ENCODE measurements around the gene ANXA11. TPM values are rescaled to one million over a fixed set of nuclear protein-coding genes. Genes with fewer than 3 reads are reported as not detected.

Gene ANXA11
- total and polyA plus RNA-seq, 2 donors (not counting 1 experiment from before 2014, with no cell fraction given) = 124 to 206 TPM

DNA sequence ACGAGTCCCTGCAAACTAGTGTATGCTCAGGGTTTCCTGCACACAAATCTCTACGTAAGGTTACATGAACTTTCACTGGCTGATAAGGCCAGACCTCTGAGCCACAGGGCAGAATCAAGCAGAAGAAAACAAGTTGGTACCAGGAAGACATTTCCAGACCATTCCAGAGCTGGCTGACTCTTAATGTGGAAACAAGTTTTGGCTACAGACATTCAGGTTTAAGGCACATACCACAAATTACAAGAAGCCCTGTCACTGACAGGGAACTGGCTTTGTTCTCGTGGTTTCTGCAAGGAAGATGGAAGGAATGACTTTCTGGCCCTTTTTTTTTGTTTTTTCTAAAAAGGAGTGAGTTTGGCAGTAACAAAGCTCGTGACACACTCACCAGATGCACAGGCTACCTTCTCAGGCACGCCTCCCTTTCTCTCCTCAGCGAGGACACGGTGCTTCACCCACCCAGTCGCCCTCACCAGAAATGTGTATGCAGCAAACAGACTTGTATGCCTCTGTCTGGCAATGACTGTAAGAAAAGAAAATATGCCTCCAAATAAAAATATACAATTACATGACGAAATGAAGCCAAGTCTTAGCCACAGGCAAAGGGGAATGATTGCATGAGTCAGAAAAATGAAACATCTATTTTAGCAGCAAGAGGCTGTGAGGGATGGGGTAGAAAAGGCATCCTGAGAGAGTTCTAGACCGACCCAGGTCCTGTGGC lies 50.2 kb downstream of the ANXA11 start:
- H3K4me1 ChIP-seq (ENCODE audit: control insufficient read depth, extremely low read depth, insufficient read depth, low read length) = peaks cover 57% of the 10 kb centered on the region
- no peak overlapping the region for H3K4me3 ChIP-seq (replicated peaks in 1 of 4; ENCODE audit: control extremely low read depth in 1 of 4, insufficient read depth in 1 of 4, low read depth in 3 of 4, low read length in 4 of 4)
- no peaks in the 10 kb centered on the region for H4K20me1 ChIP-seq (ENCODE audit: control insufficient read depth, extremely low read depth, insufficient read depth, low read length)
- H3K9ac ChIP-seq (ENCODE audit: insufficient read depth, low read length) = peak overlapping the region; percentile 41
- peaks cover 47% of the 10 kb centered on the region for H3K36me3 ChIP-seq (ENCODE audit: control insufficient read depth, insufficient read depth, low read length)
- H3K27ac ChIP-seq (ENCODE audit: insufficient read depth, low read length) = peak overlapping the region; percentile 94
- DNase-seq (ENCODE audit: low read depth in 2 of 2) = peak; percentile 98
- no peak overlapping the region for H2AFZ ChIP-seq (ENCODE audit: low read length)
- H3K79me2 ChIP-seq (ENCODE audit: control insufficient read depth, insufficient read depth, low read length) = peaks cover 14% of the 10 kb centered on the region
- no peaks in the 10 kb centered on the region for H3K27me3 ChIP-seq (ENCODE audit: control insufficient read depth, insufficient read depth, low read length)
- H3K4me2 ChIP-seq (ENCODE audit: extremely low read depth, insufficient read depth, low read length) = peak overlapping the region; percentile 46
- no peaks in the 10 kb centered on the region for H3K9me3 ChIP-seq (ENCODE audit: control insufficient read depth, insufficient read depth, low read depth, low read length)
- TF ChIP-seq, protein P1, sequence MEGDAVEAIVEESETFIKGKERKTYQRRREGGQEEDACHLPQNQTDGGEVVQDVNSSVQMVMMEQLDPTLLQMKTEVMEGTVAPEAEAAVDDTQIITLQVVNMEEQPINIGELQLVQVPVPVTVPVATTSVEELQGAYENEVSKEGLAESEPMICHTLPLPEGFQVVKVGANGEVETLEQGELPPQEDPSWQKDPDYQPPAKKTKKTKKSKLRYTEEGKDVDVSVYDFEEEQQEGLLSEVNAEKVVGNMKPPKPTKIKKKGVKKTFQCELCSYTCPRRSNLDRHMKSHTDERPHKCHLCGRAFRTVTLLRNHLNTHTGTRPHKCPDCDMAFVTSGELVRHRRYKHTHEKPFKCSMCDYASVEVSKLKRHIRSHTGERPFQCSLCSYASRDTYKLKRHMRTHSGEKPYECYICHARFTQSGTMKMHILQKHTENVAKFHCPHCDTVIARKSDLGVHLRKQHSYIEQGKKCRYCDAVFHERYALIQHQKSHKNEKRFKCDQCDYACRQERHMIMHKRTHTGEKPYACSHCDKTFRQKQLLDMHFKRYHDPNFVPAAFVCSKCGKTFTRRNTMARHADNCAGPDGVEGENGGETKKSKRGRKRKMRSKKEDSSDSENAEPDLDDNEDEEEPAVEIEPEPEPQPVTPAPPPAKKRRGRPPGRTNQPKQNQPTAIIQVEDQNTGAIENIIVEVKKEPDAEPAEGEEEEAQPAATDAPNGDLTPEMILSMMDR (conservative IDR thresholded peaks at IDR 0.05 in 1 of 2, IDR thresholded peaks at IDR 0.05 in 1 of 2; ENCODE audit: low read depth in 1 of 2, low read length in 2 of 2) = no peak
- TF ChIP-seq EZH2 (IDR thresholded peaks at IDR 0.05; ENCODE audit: low read length, missing control alignments) = no peak

DNA sequence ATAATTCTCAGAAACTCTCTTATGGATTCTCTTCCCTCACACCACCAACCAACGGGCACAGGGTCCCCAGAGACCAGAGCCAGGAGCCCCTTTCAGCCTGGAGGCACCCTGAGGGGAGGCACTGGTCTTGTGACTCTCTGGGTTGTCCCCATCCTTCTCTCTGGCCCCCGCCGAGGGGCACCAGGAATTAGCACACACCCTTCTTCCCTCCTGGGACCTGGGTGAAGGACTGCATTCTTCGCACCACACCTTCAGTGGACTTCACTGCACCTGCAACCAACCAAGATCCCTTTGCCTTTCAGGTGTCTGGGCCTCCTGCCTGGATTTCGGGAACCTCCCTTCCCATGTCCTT lies 50.7 kb downstream of the ANXA11 start:
- Histone ChIP-seq H3K27ac (ENCODE audit: insufficient read depth, low read length) (peak overlapping the region; percentile 94), H3K9me3 (ENCODE audit: control insufficient read depth, insufficient read depth, low read depth, low read length) (no peaks in the 10 kb centered on the region), H3K36me3 (ENCODE audit: control insufficient read depth, insufficient read depth, low read length) (peaks cover 51% of the 10 kb centered on the region), H2AFZ (ENCODE audit: low read length) (no peak overlapping the region), H3K27me3 (ENCODE audit: control insufficient read depth, insufficient read depth, low read length) (no peaks in the 10 kb centered on the region), H3K9ac (ENCODE audit: insufficient read depth, low read length) (peak overlapping the region; percentile 41), H3K79me2 (ENCODE audit: control insufficient read depth, insufficient read depth, low read length) (peaks cover 14% of the 10 kb centered on the region), H4K20me1 (ENCODE audit: control insufficient read depth, extremely low read depth, insufficient read depth, low read length) (no peaks in the 10 kb centered on the region), H3K4me3 (replicated peaks in 1 of 4; ENCODE audit: control extremely low read depth in 1 of 4, insufficient read depth in 1 of 4, low read depth in 3 of 4, low read length in 4 of 4) (no peak overlapping the region), H3K4me2 (ENCODE audit: extremely low read depth, insufficient read depth, low read length) (peak overlapping the region; percentile 46), H3K4me1 (ENCODE audit: control insufficient read depth, extremely low read depth, insufficient read depth, low read length) (peaks cover 53% of the 10 kb centered on the region)
- no peak for DNase-seq (ENCODE audit: low read depth in 2 of 2)
- TF ChIP-seq, protein P1 (conservative IDR thresholded peaks at IDR 0.05 in 1 of 2, IDR thresholded peaks at IDR 0.05 in 1 of 2; ENCODE audit: low read depth in 1 of 2, low read length in 2 of 2) = no peak
- TF ChIP-seq EZH2 (IDR thresholded peaks at IDR 0.05; ENCODE audit: low read length, missing control alignments) = no peak

DNA sequence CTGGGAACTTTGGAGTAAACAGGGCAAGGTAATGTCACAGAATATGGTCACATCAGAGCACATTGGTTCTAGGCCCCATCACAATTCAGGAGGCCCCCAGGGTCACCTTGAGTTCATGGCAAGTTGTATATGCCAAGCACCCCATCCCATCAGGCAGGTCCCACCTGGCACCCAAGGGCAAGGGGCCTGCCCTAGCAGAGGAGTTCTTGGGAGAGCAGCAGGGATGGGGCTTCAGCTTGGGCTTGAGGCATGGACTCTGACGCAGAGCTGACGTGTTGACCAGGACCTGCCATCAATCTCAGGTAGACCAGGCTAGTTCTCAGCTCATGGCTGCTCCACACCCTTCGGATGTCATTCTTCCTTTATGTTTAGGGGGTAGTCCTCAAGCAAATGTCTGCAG lies 51.9 kb downstream of the ANXA11 start:
- H3K27ac ChIP-seq (ENCODE audit: insufficient read depth, low read length) = no peak overlapping the region
- H4K20me1 ChIP-seq (ENCODE audit: control insufficient read depth, extremely low read depth, insufficient read depth, low read length) = no peaks in the 10 kb centered on the region
- no peaks in the 10 kb centered on the region for H3K9me3 ChIP-seq (ENCODE audit: control insufficient read depth, insufficient read depth, low read depth, low read length)
- H3K27me3 ChIP-seq (ENCODE audit: control insufficient read depth, insufficient read depth, low read length) = no peaks in the 10 kb centered on the region
- H3K36me3 ChIP-seq (ENCODE audit: control insufficient read depth, insufficient read depth, low read length) = peaks cover 57% of the 10 kb centered on the region
- peaks cover 14% of the 10 kb centered on the region for H3K79me2 ChIP-seq (ENCODE audit: control insufficient read depth, insufficient read depth, low read length)
- DNase-seq (ENCODE audit: low read depth in 2 of 2) = no peak
- peaks cover 44% of the 10 kb centered on the region for H3K4me1 ChIP-seq (ENCODE audit: control insufficient read depth, extremely low read depth, insufficient read depth, low read length)
- no peak overlapping the region for H2AFZ ChIP-seq (ENCODE audit: low read length)
- no peak overlapping the region for H3K4me2 ChIP-seq (ENCODE audit: extremely low read depth, insufficient read depth, low read length)
- no peak overlapping the region for H3K4me3 ChIP-seq (replicated peaks in 1 of 4; ENCODE audit: control extremely low read depth in 1 of 4, insufficient read depth in 1 of 4, low read depth in 3 of 4, low read length in 4 of 4)
- TF ChIP-seq, protein P1 (conservative IDR thresholded peaks at IDR 0.05 in 1 of 2, IDR thresholded peaks at IDR 0.05 in 1 of 2; ENCODE audit: low read depth in 1 of 2, low read length in 2 of 2) = no peak
- TF ChIP-seq EZH2 (IDR thresholded peaks at IDR 0.05; ENCODE audit: low read length, missing control alignments) = no peak
- no peak overlapping the region for H3K9ac ChIP-seq (ENCODE audit: insufficient read depth, low read length)
